ENCODE results near the gene DNAJC7. TPM values are rescaled to one million over a fixed set of nuclear protein-coding genes. Genes with fewer than 3 reads are reported as not detected.
"Not testable (repeated sequence)": the region's sequence is repeated elsewhere in the genome, so short reads cannot be mapped to it uniquely, and the experiment has no call there.

Gene DNAJC7
- total and polyA plus RNA-seq, 8 donors = 62.1 to 161 (median 137) TPM

GRCh38 chr17:41937970-41938954 is 79.0 kb downstream of the DNAJC7 start:
- no peak overlapping the region for H3K4me3 ChIP-seq
- no peak overlapping the region for H3K27ac ChIP-seq
- no peaks in the 10 kb centered on the region for H3K36me3 ChIP-seq
- peaks cover 0 to 5% of the 10 kb centered on the region in 2 donors for H3K4me1 ChIP-seq
- intact Hi-C loops (cut with DNase I) = no loop called here
- ATAC-seq (no peak), DNase-seq (peak in 1 of 4 donors; percentile 58)
- no peaks in the 10 kb centered on the region for H3K27me3 ChIP-seq
- H3K9me3 ChIP-seq = no peaks in the 10 kb centered on the region
- TF ChIP-seq CTCF (IDR thresholded peaks at IDR 0.05) = no peak

GRCh38 chr17:41935641-41936040 is 81.6 kb downstream of the DNAJC7 start:
- no peak overlapping the region for H3K4me3 ChIP-seq
- no peaks in the 10 kb centered on the region for H3K9me3 ChIP-seq
- no peaks in the 10 kb centered on the region for H3K27me3 ChIP-seq
- intact Hi-C loops (cut with DNase I) = no loop called here
- ATAC-seq = no peak
- no peaks in the 10 kb centered on the region for H3K36me3 ChIP-seq
- no peak for TF ChIP-seq CTCF (IDR thresholded peaks at IDR 0.05)
- no peak overlapping the region for H3K27ac ChIP-seq
- no peak for DNase-seq
- peaks cover 0 to 28% of the 10 kb centered on the region in 2 donors for H3K4me1 ChIP-seq

GRCh38 chr17:41932816-41933389 is 84.3 kb downstream of the DNAJC7 start:
- Histone ChIP-seq H3K4me3 (no peak overlapping the region), H3K4me1 (peaks cover 0 to 40% of the 10 kb centered on the region in 2 donors), H3K27me3 (no peaks in the 10 kb centered on the region), H3K27ac (peak overlapping the region in 1 of 2 donors; percentile 76), H3K9me3 (no peaks in the 10 kb centered on the region), H3K36me3 (no peaks in the 10 kb centered on the region)
- TF ChIP-seq CTCF (IDR thresholded peaks at IDR 0.05) = no peak
- DNase-seq (no peak), ATAC-seq (no peak)
- intact Hi-C loops (cut with DNase I) = no loop called here

GRCh38 chr17:41931715-41932114 is 85.5 kb downstream of the DNAJC7 start:
- H3K27me3 ChIP-seq; intact Hi-C loops (cut with DNase I); H3K4me3 ChIP-seq; H3K9me3 ChIP-seq; ATAC-seq; H3K27ac ChIP-seq; H3K36me3 ChIP-seq: not testable (repeated sequence)
- peak in 1 of 4 donors; percentile 22 for DNase-seq
- H3K4me1 ChIP-seq = peaks cover 0 to 40% of the 10 kb centered on the region in 2 donors

GRCh38 chr17:41930833-41931156 is 86.4 kb downstream of the DNAJC7 start:
- peak overlapping the region; percentile 45 to 55 for H3K4me3 ChIP-seq
- H3K27me3 ChIP-seq; H3K9me3 ChIP-seq; intact Hi-C loops (cut with DNase I); ATAC-seq; H3K36me3 ChIP-seq: not testable (repeated sequence)
- peaks cover 0 to 40% of the 10 kb centered on the region in 2 donors for H3K4me1 ChIP-seq
- H3K27ac ChIP-seq = peak overlapping the region; percentile 88 to 93
- DNase-seq = peak in 1 of 4 donors; percentile 42
